Measurements from ENCODE around the gene DPH1. TPM values are rescaled to one million over a fixed set of nuclear protein-coding genes. Genes with fewer than 3 reads are reported as not detected.

DPH1 gene
- total RNA-seq, 4 donors from 2014 or later, result 27.4 to 41.8 (median 38.3) TPM

- intact Hi-C loops (cut with DNase I), result loop anchor here (5.0 kb wide), 1 partner anchor 300 kb away; no protein-coding TSS in a partner anchor
- H3K9me3 ChIP-seq, result no peaks in the 10 kb centered on the region
- 70% methylated on average over 14 of the region's 14 CpGs for WGBS
- H3K27me3 ChIP-seq, result peaks cover 0 to 43% (median 0%) of the 10 kb centered on the region in 4 donors
- TF ChIP-seq CTCF (IDR thresholded peaks at IDR 0.05) (no peak), EP300 (IDR thresholded peaks at IDR 0.05) (no peak), POLR2AphosphoS5 (IDR thresholded peaks at IDR 0.05) (no peak), POLR2A (IDR thresholded peaks at IDR 0.05; ENCODE audit: low read depth) (no peak)
- H3K4me1 ChIP-seq, result peaks cover 55 to 71% (median 67%) of the 10 kb centered on the region in 4 donors
- no peak overlapping the region for H3K4me3 ChIP-seq
- DNase-seq (ENCODE audit: extremely low spot score), result no peak
- H3K27ac ChIP-seq (replicated peaks in 1 of 4), result peak overlapping the region in 3 of 4 donors; percentile 62 to 72 (median 67)
- peaks cover 0 to 2% (median 0%) of the 10 kb centered on the region in 4 donors for H3K36me3 ChIP-seq
Observed at GRCh38 chr17:2051933-2052559, 22.1 kb downstream of the DPH1 start.

GRCh38 chr17:2053380-2054261 lies 23.7 kb downstream of the DPH1 start:
- peak; percentile 34 to 53 for TF ChIP-seq POLR2AphosphoS5 (IDR thresholded peaks at IDR 0.05)
- no peak for TF ChIP-seq EP300 (IDR thresholded peaks at IDR 0.05)
- peak; percentile 65 to 74 (median 72) for TF ChIP-seq CTCF (IDR thresholded peaks at IDR 0.05)
- no peak for TF ChIP-seq POLR2A (IDR thresholded peaks at IDR 0.05; ENCODE audit: low read depth)
- WGBS, result 42% methylated on average over 11 of the region's 84 CpGs
- Histone ChIP-seq H3K36me3 (peaks cover 0 to 17% (median 5%) of the 10 kb centered on the region in 4 donors), H3K27me3 (peaks cover 0 to 43% (median 0%) of the 10 kb centered on the region in 4 donors), H3K4me1 (peaks cover 53 to 86% (median 81%) of the 10 kb centered on the region in 4 donors), H3K9me3 (no peaks in the 10 kb centered on the region), H3K4me3 (peak overlapping the region; percentile 66 to 84 (median 72)), H3K27ac (replicated peaks in 1 of 4) (peak overlapping the region; percentile 90 to 97 (median 92))
- peak; percentile 95 for DNase-seq (ENCODE audit: extremely low spot score)
- intact Hi-C loops (cut with DNase I), result loop anchor here (1.0 to 5.0 kb wide), 2 partner anchors 191 to 299 kb away; no protein-coding TSS in a partner anchor

GRCh38 chr17:2054262-2054511 lies 24.2 kb downstream of the DPH1 start:
- H3K27me3 ChIP-seq, result peaks cover 0 to 43% (median 0%) of the 10 kb centered on the region in 4 donors
- peak overlapping the region; percentile 66 to 84 (median 72) for H3K4me3 ChIP-seq
- peaks cover 0 to 20% (median 5%) of the 10 kb centered on the region in 4 donors for H3K36me3 ChIP-seq
- WGBS, result 3% methylated on average over 6 of the region's 16 CpGs
- H3K27ac ChIP-seq (replicated peaks in 1 of 4), result peak overlapping the region; percentile 90 to 97 (median 92)
- DNase-seq (ENCODE audit: extremely low spot score), result no peak
- no peaks in the 10 kb centered on the region for H3K9me3 ChIP-seq
- intact Hi-C loops (cut with DNase I), result loop anchor here (5.0 kb wide), 1 partner anchor 298 kb away; no protein-coding TSS in a partner anchor
- TF ChIP-seq EP300 (IDR thresholded peaks at IDR 0.05) (no peak), POLR2AphosphoS5 (IDR thresholded peaks at IDR 0.05) (no peak), POLR2A (IDR thresholded peaks at IDR 0.05; ENCODE audit: low read depth) (no peak)
- peaks cover 53 to 86% (median 81%) of the 10 kb centered on the region in 4 donors for H3K4me1 ChIP-seq

GRCh38 chr17:2054512-2055291 lies 24.7 kb downstream of the DPH1 start, which contains the start of gene HIC1:
TSS of gene HIC1 (plus strand) at chr17:2055103. CDS start at chr17:2056691, 1,588 bp downstream.
- Histone ChIP-seq H3K4me1 (peaks cover 54 to 86% (median 81%) of the 10 kb centered on the region in 4 donors), H3K27me3 (peaks cover 0 to 43% (median 0%) of the 10 kb centered on the region in 4 donors), H3K27ac (replicated peaks in 1 of 4) (peak within 1 kb of the TSS; percentile 90 to 97 (median 92)), H3K36me3 (peaks cover 3 to 23% (median 8%) of the 10 kb centered on the region in 4 donors), H3K4me3 (peak within 1 kb of the TSS; percentile 66 to 84 (median 72)), H3K9me3 (no peaks in the 10 kb centered on the region)
- WGBS, result 8% methylated on average over 7 of the region's 72 CpGs
- intact Hi-C loops (cut with DNase I), result loop anchor here (5.0 kb wide), 2 partner anchors 123 to 298 kb away; no protein-coding TSS in a partner anchor
- peak; percentile 94 for DNase-seq (ENCODE audit: extremely low spot score)
- TF ChIP-seq EP300 (IDR thresholded peaks at IDR 0.05), result no peak
- peak; percentile 85 to 87 for TF ChIP-seq POLR2AphosphoS5 (IDR thresholded peaks at IDR 0.05)
- TF ChIP-seq POLR2A (IDR thresholded peaks at IDR 0.05; ENCODE audit: low read depth), result peak; percentile 45
- TF ChIP-seq CTCF (IDR thresholded peaks at IDR 0.05), result peak in 2 of 3 experiments; percentile 96 to 98

Measured in esophagus muscularis mucosa (tissue), 4 donors.